Nephron (organoid): ENCODE data around the gene LAMA2.

Source experiments
- H3K27ac Mint-ChIP-seq, 3 experiments: 2 replicates each; pipeline ENCODE4 v1.8.0; 2020; ENCODE audit warnings: mixed read lengths in 3 of 3, mild to moderate bottlenecking in 2 of 3, moderate library complexity in 1 of 3
- H3K27me3 Mint-ChIP-seq: 2 replicates; pipeline ENCODE4 v1.8.0; 2021; ENCODE audit warnings: low read depth, mild to moderate bottlenecking, moderate library complexity, mixed read lengths
- H3K36me3 Mint-ChIP-seq: 2 replicates; pipeline ENCODE4 v1.8.0; 2020; ENCODE audit warnings: low read depth, mixed read lengths
- H3K4me1 Mint-ChIP-seq: 2 replicates; pipeline ENCODE4 v1.8.0; 2020; ENCODE audit warnings: mixed read lengths
- H3K4me3 Mint-ChIP-seq, 3 experiments: 2 replicates each; pipeline ENCODE4 v1.8.0; 2020; ENCODE audit warnings: mild to moderate bottlenecking in 3 of 3, mixed read lengths in 3 of 3, moderate library complexity in 2 of 3
- H3K9me3 Mint-ChIP-seq: 2 replicates; pipeline ENCODE4 v1.8.0; 2020; ENCODE audit warnings: mixed read lengths
- CTCF ChIP-seq, 3 experiments: fragments of 200-600 bp; sonication (generic); IDR thresholded peaks; one replicate each; pipeline ENCODE4 v1.5.0; 2021; ENCODE audit warnings: antibody characterized with exemption in 3 of 3; ENCODE audit not compliant: unreplicated experiment in 3 of 3

Gene LAMA2

GRCh38 chr6:128874863-128875262 is 8.1 kb upstream of the LAMA2 start:
- no peak overlapping the region for H3K4me3 Mint-ChIP-seq
- peaks cover 10% of the 10 kb centered on the region for H3K4me1 Mint-ChIP-seq
- TF ChIP-seq CTCF (IDR thresholded peaks at IDR 0.05; ENCODE audit: unreplicated experiment in 3 of 3), result no peak
- peaks cover 6% of the 10 kb centered on the region for H3K9me3 Mint-ChIP-seq
- H3K27me3 Mint-ChIP-seq, result no peaks in the 10 kb centered on the region
- H3K36me3 Mint-ChIP-seq, result no peaks in the 10 kb centered on the region
- no peak overlapping the region for H3K27ac Mint-ChIP-seq

GRCh38 chr6:128882560-128882959 is 378 bp upstream of the LAMA2 start:
- Mint-ChIP-seq H3K27ac (peak overlapping the region; percentile 75 to 90 (median 87)), H3K4me1 (peaks cover 19% of the 10 kb centered on the region), H3K9me3 (no peaks in the 10 kb centered on the region), H3K36me3 (no peaks in the 10 kb centered on the region), H3K4me3 (peak overlapping the region; percentile 81 to 95 (median 93)), H3K27me3 (no peaks in the 10 kb centered on the region)
- TF ChIP-seq CTCF (IDR thresholded peaks at IDR 0.05; ENCODE audit: unreplicated experiment in 3 of 3), result no peak

- no peaks in the 10 kb centered on the region for H3K36me3 Mint-ChIP-seq
- TF ChIP-seq CTCF (IDR thresholded peaks at IDR 0.05; ENCODE audit: unreplicated experiment in 3 of 3), result no peak
- no peaks in the 10 kb centered on the region for H3K9me3 Mint-ChIP-seq
- H3K27ac Mint-ChIP-seq, result peak overlapping the region in 2 of 3 experiments; percentile 46 to 75
- H3K4me1 Mint-ChIP-seq, result peaks cover 19% of the 10 kb centered on the region
- no peaks in the 10 kb centered on the region for H3K27me3 Mint-ChIP-seq
- H3K4me3 Mint-ChIP-seq, result peak overlapping the region; percentile 70 to 95 (median 83)
These were observed 968 bp downstream of the LAMA2 start for GRCh38 chr6:128883906-128884305.

- H3K9me3 Mint-ChIP-seq, result no peaks in the 10 kb centered on the region
- TF ChIP-seq CTCF (IDR thresholded peaks at IDR 0.05; ENCODE audit: unreplicated experiment in 3 of 3), result no peak
- H3K4me3 Mint-ChIP-seq, result peak overlapping the region; percentile 59 to 95 (median 80)
- no peak overlapping the region for H3K27ac Mint-ChIP-seq
- H3K36me3 Mint-ChIP-seq, result no peaks in the 10 kb centered on the region
- H3K4me1 Mint-ChIP-seq, result peaks cover 19% of the 10 kb centered on the region
- no peaks in the 10 kb centered on the region for H3K27me3 Mint-ChIP-seq
These were observed 2.4 kb downstream of the LAMA2 start for GRCh38 chr6:128885381-128885780.

GRCh38 chr6:128886706-128887105 is 3.8 kb downstream of the LAMA2 start:
- H3K4me1 Mint-ChIP-seq, result peaks cover 19% of the 10 kb centered on the region
- H3K36me3 Mint-ChIP-seq, result no peaks in the 10 kb centered on the region
- no peaks in the 10 kb centered on the region for H3K27me3 Mint-ChIP-seq
- H3K27ac Mint-ChIP-seq, result no peak overlapping the region
- H3K9me3 Mint-ChIP-seq, result no peaks in the 10 kb centered on the region
- TF ChIP-seq CTCF (IDR thresholded peaks at IDR 0.05; ENCODE audit: unreplicated experiment in 3 of 3), result no peak
- H3K4me3 Mint-ChIP-seq, result no peak overlapping the region

GRCh38 chr6:128888444-128889175 is 5.7 kb downstream of the LAMA2 start:
- Mint-ChIP-seq H3K27me3 (no peaks in the 10 kb centered on the region), H3K4me1 (peaks cover 10% of the 10 kb centered on the region), H3K9me3 (no peaks in the 10 kb centered on the region), H3K4me3 (no peak overlapping the region), H3K36me3 (no peaks in the 10 kb centered on the region), H3K27ac (no peak overlapping the region)
- no peak for TF ChIP-seq CTCF (IDR thresholded peaks at IDR 0.05; ENCODE audit: unreplicated experiment in 3 of 3)
